GM21360 (cell line): ENCODE measurements around the gene TCP11L2.
A peak's percentile ranks its signal among the peaks of the same experiment; 100 is the strongest.
"Not testable (repeated sequence)": the region's sequence is repeated elsewhere in the genome, so short reads cannot be mapped to it uniquely, and the experiment has no call there.

ENCODE experiments used
- ATAC-seq: cut with Tn5 transposase; IDR thresholded peaks from one replicate; pipeline ENCODE4 v1.9.1; 2021; ENCODE audit warnings: mild to moderate bottlenecking, moderate library complexity; ENCODE audit not compliant: unreplicated experiment

TCP11L2 gene

DNA sequence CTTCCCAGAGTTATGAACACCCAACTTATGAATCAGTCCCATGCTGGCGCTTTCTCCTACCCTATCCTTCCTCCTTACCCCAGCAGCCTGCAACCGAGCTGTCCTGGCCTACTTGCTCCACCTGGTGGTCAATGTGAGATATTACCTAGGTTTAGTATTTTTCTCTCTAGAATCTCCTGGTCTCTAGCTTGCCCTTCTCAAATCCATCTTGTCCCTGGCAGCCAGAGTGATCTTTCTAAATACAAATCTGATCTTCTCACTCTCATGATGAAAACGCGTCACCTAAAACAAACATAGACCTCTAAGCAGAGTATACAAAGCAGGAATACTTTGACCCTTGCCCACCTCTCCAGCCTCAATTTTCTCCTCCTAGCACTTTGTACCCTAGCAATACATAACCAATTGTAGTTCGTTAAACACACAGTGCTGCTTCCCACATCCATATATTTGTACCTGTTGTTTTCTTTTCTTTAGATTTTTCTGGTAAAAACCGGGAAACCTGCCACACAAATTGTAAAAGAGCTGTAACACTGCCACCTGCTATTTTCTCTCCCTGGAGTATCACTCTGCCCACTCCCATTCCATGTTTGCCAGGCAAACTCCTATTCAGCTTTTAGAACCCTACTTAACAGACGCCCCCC is 20.0 kb upstream of the TCP11L2 start:
- ATAC-seq = peak; percentile 62

- no peak for ATAC-seq
Observed at GRCh38 chr12:106284358-106285105, 18.0 kb upstream of the TCP11L2 start.

- no peak for ATAC-seq
Observed at GRCh38 chr12:106285982-106286381, 16.6 kb upstream of the TCP11L2 start.

DNA sequence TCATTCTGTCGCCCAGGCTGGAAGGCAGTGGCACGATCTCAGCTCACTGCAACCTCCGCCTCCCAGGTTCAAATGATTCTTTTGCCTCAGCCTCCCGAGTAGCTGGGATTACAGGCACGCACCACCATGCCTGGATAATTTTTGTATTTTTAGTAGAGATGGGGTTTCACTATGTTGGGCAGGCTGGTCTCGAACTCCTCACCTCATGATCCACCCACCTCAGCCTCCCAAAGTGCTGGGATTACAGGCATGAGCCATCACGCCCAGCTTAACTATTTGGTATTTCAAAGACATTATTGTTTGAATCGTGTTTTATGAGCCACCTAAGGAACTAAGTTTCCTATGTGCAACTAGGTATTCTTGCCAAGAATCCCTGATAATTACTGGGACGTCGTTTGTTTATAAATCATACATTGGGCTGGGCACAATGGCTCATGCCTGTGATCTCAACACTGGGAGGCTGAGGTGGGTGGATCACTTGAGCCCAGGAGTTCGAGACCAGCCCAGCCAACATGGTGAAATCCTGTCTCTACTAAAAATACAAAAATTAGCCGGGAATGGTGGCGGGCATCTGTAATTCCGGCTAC is 15.9 kb upstream of the TCP11L2 start:
- ATAC-seq = not testable (repeated sequence)

DNA sequence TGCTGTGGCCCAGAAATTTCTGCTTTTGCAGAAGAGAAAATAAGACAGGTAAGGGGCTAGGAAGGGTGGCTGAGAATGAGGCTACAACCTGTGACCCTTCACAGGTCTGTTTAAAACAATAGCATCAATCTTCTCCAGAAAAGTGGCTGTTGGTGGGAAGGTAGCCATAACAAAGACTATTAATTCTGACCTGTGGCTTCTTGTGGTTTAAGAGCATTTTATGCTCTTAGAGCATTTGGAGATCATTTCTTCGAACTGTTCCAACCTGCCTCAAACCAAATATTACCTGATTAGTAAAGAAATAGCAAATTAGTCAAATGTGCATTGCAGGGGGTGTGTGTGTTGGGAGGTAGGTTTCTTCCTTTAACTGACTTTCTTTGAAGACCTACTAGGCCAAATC is 15.2 kb upstream of the TCP11L2 start:
- ATAC-seq = no peak

- no peak for ATAC-seq
Observed at GRCh38 chr12:106288101-106288493, 14.4 kb upstream of the TCP11L2 start.

GRCh38 chr12:106288494-106289195 is 13.9 kb upstream of the TCP11L2 start:
- no peak for ATAC-seq

DNA sequence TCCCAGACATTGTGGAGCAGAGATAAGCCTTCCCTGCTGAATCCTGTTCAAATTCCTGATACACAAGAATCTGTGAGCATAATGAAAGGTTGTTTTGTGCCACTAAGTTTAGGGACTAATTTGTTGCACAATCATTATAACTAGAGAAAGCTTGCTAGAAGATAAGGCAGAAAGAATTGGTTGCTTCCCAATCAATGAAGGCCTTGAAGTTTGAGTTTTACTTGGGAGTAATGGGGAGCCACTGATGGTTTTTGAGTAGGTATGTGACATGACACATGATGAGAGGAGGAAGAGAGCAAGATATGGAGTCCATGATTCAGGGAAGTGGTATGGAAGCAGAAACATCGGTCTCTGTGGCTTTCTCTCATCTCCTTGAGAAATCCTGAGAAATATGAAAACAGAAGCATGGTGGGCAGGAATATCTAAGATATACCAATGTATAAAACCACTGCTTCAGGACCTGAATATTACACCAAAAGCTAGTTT is 13.3 kb upstream of the TCP11L2 start:
- no peak for ATAC-seq

- ATAC-seq = no peak
Observed at GRCh38 chr12:106290666-106291065, 11.9 kb upstream of the TCP11L2 start.

DNA sequence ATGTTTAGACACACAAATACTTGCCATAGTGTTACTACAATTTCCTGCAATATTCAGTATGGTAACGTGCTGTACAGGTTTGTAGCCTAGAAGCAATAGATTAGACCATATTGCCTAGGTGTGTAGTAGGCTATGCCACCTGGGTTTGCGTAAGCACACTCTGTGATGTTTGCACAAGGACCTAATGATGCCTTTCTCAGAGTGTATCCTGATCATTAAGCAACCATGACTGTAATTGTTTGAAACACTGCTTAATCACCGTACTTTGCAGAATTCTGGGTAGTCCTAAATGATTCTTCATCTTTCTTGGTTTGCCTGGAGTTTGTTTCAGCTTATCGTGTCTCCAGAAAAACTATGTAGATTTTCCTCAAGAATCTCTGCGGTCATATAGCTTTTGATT is 11.2 kb upstream of the TCP11L2 start:
- ATAC-seq = no peak

DNA sequence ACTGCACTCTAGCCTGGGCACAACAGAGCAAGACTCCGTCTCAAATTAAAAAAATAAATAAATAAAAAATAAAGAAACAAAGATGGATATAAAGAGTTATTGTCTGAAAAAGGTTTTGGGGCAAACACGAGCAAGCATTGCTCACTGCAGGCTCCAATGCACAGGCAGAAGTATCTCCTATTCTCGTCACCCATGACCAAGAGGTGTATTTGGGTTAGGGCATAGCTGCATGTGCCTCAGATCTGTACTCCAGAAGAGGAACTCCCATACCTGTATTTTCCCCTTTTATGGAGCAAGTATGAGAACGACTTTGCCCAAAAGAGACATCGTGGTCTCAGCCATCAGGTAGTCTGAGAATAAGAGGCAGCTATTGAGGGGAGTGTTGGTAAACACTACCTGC is 10.2 kb upstream of the TCP11L2 start:
- no peak for ATAC-seq

DNA sequence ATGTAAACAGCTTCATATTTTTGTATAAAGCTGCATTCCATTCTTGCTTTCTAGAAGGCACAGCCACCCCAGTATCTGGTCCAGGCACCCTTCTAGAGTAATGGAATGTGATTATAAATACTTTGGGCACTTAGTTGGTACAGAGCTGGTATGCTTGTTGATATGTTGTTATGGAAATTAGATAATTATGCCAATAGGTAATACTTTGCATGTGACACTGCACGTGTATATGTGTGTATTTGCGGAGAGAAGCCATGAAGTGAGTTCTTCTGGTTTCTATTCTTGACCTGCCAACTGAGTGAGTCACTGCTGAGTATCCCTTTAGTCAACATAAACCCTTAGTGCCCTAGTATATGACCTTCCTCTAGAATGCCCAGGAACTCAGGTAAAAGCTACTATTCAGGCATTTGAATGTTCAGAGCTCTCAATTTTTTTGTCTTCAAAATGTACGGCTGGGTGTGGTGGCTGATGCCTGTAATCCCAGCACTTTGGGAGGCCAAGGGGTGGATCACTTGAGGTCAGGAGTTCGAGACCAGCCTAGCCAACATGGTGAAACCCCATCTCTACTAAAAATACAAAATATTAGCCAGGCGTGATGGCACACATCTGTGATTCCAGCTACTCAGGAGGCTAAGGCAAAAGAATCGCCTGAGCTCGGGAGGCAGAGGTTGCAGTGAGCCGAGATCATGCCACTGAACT is 6.2 kb upstream of the TCP11L2 start:
- ATAC-seq = no peak

DNA sequence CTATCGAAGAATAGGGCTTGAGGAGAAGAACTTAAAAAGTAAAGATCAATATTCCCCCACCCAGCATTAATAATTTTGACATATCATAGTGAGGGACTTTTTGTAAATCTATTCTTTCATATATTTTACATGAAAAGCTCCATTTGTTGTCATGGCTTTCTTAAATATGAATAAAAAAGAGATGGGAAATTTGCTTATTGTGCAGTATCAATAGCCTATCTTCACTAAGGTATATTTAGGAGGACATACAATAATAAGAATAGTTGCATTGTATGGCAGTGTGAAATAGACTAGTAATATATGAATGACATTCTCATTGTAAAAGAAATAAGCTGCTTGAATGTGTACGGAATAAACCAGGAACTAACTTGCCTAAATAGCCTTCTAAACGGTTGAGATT is 5.5 kb upstream of the TCP11L2 start:
- no peak for ATAC-seq

DNA sequence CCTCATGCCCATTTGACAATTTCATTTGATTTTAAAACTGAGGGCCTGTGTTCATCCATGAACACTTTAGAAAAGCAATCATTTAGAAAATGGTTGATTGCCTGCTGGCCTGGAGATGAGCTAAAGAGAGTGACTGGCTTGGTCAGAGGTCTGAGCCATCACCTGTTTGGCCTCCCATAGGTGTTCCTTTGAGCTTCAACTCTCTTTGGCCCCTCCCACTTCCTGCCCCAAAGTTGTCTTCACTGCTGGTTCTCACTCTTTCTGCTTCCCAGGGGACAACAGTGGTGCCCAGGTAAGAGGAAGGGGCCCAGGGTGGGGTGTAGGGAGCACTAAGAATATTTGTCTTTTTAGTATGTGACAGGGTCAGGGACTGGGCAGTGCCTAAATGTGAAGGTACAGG is 4.9 kb upstream of the TCP11L2 start:
- no peak for ATAC-seq

GRCh38 chr12:106299202-106299774 is 3.2 kb upstream of the TCP11L2 start:
- no peak for ATAC-seq

GRCh38 chr12:106300761-106301160 is 1.8 kb upstream of the TCP11L2 start:
- ATAC-seq = no peak

DNA sequence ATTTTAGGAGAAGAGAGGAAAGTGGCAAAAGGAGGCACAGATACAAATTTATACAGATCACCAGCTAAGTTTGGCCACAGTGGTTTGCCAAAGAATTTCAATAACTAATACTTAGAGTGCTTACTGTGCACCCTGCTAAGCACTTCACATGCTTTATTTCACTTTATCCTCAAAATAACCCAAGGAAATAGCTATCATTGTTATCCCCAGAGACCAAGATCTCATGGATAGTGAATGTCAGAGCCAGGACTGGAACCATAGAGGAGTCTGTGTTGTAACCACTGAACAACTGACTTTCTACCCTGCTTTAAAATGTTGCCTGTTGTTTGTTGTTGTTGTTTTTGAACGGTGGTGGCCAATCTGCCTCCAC is 1.3 kb upstream of the TCP11L2 start:
- ATAC-seq = no peak

DNA sequence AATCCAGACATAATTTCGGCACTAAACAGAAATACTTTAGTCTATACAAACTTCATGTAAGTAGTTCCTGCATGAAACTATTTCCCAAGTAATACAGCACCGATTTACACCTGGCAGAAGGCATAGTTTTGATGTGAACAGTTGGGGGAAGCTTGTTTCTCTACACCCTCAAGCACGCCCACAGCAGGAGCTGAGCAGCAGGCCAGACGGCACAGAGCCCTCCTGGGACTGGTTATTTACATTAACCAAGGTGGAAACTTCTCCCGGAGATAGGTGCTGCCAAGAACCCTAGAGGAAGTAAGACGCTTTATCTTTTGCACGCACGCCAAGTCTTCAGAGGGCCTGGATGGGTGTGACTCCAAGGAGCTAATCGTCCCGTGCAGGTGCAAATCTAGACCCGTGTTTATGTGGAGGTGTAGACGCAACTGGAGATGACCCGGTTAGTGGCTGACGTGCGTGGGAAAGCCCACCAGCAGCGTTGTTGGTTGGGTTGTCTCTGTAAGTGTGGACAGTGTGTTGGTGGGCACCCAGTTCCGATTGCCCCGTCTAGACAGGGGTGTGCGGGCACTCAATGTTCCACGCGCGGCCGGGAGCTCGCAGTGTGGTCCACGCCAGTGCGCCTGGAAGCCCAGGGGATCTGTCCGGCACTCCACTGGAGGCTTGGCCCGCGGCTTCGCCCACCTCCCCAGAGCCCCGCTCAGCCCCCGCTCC is 767 bp upstream of the TCP11L2 start:
- peak; percentile 48 for ATAC-seq

- peak; percentile 24 for ATAC-seq
Observed at GRCh38 chr12:106303202-106303820, 778 bp downstream of the TCP11L2 start.

DNA sequence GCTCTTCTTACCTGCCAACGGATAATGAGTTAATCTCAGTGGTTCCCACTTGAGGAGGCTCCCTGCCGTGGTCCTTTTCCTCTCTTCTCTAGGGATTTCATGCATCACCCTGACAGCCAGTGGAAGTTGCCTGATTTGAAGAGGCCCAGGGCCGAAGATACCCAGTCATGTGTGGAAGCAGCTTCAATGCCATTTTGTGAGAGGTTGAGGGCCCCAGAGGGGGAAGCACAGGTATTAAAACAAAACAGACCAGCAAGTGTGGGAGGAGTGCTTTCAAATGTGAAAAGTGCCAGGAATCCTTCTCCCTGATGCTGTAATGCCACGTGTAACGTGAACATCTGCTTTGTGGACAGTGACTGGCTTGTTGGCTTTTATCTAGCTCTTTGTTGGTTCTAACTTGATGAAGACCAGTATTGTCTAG is 1.5 kb downstream of the TCP11L2 start:
- no peak for ATAC-seq
